AG04450 (cell line): ENCODE measurements around the gene FTSJ3. TPM values are rescaled to one million over a fixed set of nuclear protein-coding genes. Genes with fewer than 3 reads are reported as not detected.

ENCODE experiments used
- CTCF ChIA-PET: fragments of 300-600, 350-600 bp; formaldehyde crosslinking; extraction: SDS; loops from one replicate; lab custom pipeline; 2022; ENCODE audit warnings: antibody characterized with exemption, inconsistent platforms; lab: Charles Lee
- POLR2A ChIA-PET: fragments of 350-600 bp; formaldehyde crosslinking; extraction: SDS; loops from one replicate; lab custom pipeline; 2021; ENCODE audit warnings: antibody characterized with exemption, inconsistent platforms; lab: Yijun Ruan, JAX
- DNase-seq: peaks from one replicate; pipeline ENCODE4 v3.0.0-alpha.2; 2011; ENCODE audit warnings: low read depth, low spot score
- H3K27ac ChIP-seq: one replicate; pipeline ENCODE4 v1.5.1; 2012; ENCODE audit warnings: low read depth, low read length, control low read depth
- H3K27me3 ChIP-seq: one replicate; pipeline ENCODE4 v1.6.0; 2012; ENCODE audit warnings: low read length; ENCODE audit not compliant: control insufficient read depth, insufficient read depth
- H3K4me3 ChIP-seq: 2 replicates; pipeline ENCODE4 v1.5.1; 2011; ENCODE audit warnings: mild to moderate bottlenecking, low read depth, low read length, control low read depth
- H3K9me3 ChIP-seq: 2 replicates; pipeline ENCODE4 v1.5.1; 2012; ENCODE audit warnings: low read length; ENCODE audit not compliant: control insufficient read depth, insufficient read depth
- polyA plus RNA-seq: library from polyadenylated mRNA; depleted of rRNA; stranded (reverse); fragments of >200 nt; gene quantifications from 2 replicates; pipeline ENCODE4 v1.2.3, GENCODE V29; 2011
- TF ChIP-seq, protein P1 (sequence below): IDR thresholded peaks from 2 replicates; pipeline ENCODE4 v1.5.1; 2011; ENCODE audit warnings: low read depth, low read length, control low read depth, inconsistent platforms

The FTSJ3 gene
- polyA plus RNA-seq, 1 experiment = 58.4 TPM

GRCh38 chr17:63823659-63824331 is 3.7 kb downstream of the FTSJ3 start:
- Histone ChIP-seq H3K27me3 (no peaks in the 10 kb centered on the region), H3K27ac (peak overlapping the region; percentile 39), H3K4me3 (no peak overlapping the region), H3K9me3 (no peaks in the 10 kb centered on the region; the same call in 1 of the 2 replicates)
- TF ChIP-seq, protein P1, sequence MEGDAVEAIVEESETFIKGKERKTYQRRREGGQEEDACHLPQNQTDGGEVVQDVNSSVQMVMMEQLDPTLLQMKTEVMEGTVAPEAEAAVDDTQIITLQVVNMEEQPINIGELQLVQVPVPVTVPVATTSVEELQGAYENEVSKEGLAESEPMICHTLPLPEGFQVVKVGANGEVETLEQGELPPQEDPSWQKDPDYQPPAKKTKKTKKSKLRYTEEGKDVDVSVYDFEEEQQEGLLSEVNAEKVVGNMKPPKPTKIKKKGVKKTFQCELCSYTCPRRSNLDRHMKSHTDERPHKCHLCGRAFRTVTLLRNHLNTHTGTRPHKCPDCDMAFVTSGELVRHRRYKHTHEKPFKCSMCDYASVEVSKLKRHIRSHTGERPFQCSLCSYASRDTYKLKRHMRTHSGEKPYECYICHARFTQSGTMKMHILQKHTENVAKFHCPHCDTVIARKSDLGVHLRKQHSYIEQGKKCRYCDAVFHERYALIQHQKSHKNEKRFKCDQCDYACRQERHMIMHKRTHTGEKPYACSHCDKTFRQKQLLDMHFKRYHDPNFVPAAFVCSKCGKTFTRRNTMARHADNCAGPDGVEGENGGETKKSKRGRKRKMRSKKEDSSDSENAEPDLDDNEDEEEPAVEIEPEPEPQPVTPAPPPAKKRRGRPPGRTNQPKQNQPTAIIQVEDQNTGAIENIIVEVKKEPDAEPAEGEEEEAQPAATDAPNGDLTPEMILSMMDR = no peak
- POLR2A ChIA-PET = no interaction called here
- no peak for DNase-seq
- CTCF ChIA-PET = no interaction called here

DNA sequence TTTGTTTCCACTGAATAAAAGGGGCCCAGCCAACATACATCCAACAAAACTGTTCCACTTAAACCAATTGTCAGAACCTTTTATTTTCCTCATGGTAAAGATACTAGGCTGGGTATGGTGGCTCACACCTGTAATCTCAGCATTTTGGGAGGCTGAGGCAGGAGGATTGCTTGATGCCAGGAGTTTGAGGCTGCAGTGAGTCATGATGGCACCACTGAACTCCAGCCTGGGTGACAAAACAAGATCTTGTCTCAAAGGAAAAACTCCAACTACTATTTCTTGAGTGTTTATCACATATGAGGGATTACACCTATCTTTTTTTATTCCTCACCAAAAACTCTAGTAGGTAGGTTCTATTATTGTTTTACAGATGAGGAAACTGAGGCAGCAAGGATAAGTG is 4.9 kb downstream of the FTSJ3 start:
- ChIA-PET CTCF (interaction anchor here (0.7 kb wide), 1 partner anchor 18 kb away, joined by 3 read pairs; no protein-coding TSS in a partner anchor), POLR2A (no interaction called here)

GRCh38 chr17:63821804-63822203 is 5.7 kb downstream of the FTSJ3 start:
- TF ChIP-seq, protein P1 = no peak
- CTCF ChIA-PET = no interaction called here
- H3K27me3 ChIP-seq = no peaks in the 10 kb centered on the region
- no peaks in the 10 kb centered on the region for H3K9me3 ChIP-seq
- POLR2A ChIA-PET = no interaction called here
- H3K27ac ChIP-seq = peak overlapping the region; percentile 11
- H3K4me3 ChIP-seq = no peak overlapping the region
- no peak for DNase-seq

More for the DNA sequence above, 4.9 kb downstream of the FTSJ3 start:
- Histone ChIP-seq H3K4me3 (no peak overlapping the region), H3K27ac (peak overlapping the region; percentile 11), H3K27me3 (no peaks in the 10 kb centered on the region), H3K9me3 (no peaks in the 10 kb centered on the region; the same call in 1 of the 2 replicates)
- DNase-seq = no peak
- TF ChIP-seq, protein P1 = no peak

- no peak for DNase-seq
- CTCF ChIA-PET = no interaction called here
- H3K27me3 ChIP-seq = no peaks in the 10 kb centered on the region
- H3K4me3 ChIP-seq = no peak overlapping the region
- TF ChIP-seq, protein P1 = no peak
- H3K27ac ChIP-seq = no peak overlapping the region
- POLR2A ChIA-PET = no interaction called here
- no peaks in the 10 kb centered on the region for H3K9me3 ChIP-seq
These were observed 6.4 kb downstream of the FTSJ3 start for GRCh38 chr17:63820963-63821561.
